GM21528 (cell line): ENCODE data around the gene APLP2.

Source experiments
- ATAC-seq: cut with Tn5 transposase; IDR thresholded peaks from one replicate; pipeline ENCODE4 v1.9.1; 2021; ENCODE audit warnings: mild to moderate bottlenecking, moderate library complexity; ENCODE audit not compliant: unreplicated experiment, low FRiP score

Gene APLP2

GRCh38 chr11:130054966-130055365 lies 14.7 kb upstream of the APLP2 start:
- ATAC-seq: no peak

- no peak for ATAC-seq
Observed at GRCh38 chr11:130055617-130056016, 14.1 kb upstream of the APLP2 start.

- ATAC-seq: no peak
Observed at GRCh38 chr11:130061017-130061416, 8.7 kb upstream of the APLP2 start.

GRCh38 chr11:130062026-130062425 lies 7.7 kb upstream of the APLP2 start:
- ATAC-seq: no peak

GRCh38 chr11:130063451-130063850 lies 6.2 kb upstream of the APLP2 start:
- no peak for ATAC-seq

GRCh38 chr11:130064596-130064995 lies 5.1 kb upstream of the APLP2 start:
- no peak for ATAC-seq

- ATAC-seq: no peak
Observed at GRCh38 chr11:130066338-130066737, 3.4 kb upstream of the APLP2 start.

GRCh38 chr11:130068546-130068985 lies 1.1 kb upstream of the APLP2 start:
- ATAC-seq: no peak

GRCh38 chr11:130068986-130069658 lies 572 bp upstream of the APLP2 start:
- peak; percentile 46 for ATAC-seq

GRCh38 chr11:130070109-130070845 lies 583 bp downstream of the APLP2 start:
- peak; percentile 36 for ATAC-seq

GRCh38 chr11:130070846-130071200 lies 1.1 kb downstream of the APLP2 start:
- no peak for ATAC-seq

GRCh38 chr11:130071211-130071712 lies 1.6 kb downstream of the APLP2 start:
- no peak for ATAC-seq

- no peak for ATAC-seq
Observed at GRCh38 chr11:130074736-130075135, 5.0 kb downstream of the APLP2 start.

GRCh38 chr11:130076778-130077481 lies 7.2 kb downstream of the APLP2 start:
- no peak for ATAC-seq

GRCh38 chr11:130077671-130078070 lies 8.0 kb downstream of the APLP2 start:
- ATAC-seq: no peak

- no peak for ATAC-seq
Observed at GRCh38 chr11:130078080-130078479, 8.4 kb downstream of the APLP2 start.

GRCh38 chr11:130085671-130086290 lies 16.1 kb downstream of the APLP2 start:
- ATAC-seq: no peak

GRCh38 chr11:130086669-130087068 lies 17.0 kb downstream of the APLP2 start:
- no peak for ATAC-seq

GRCh38 chr11:130087294-130087926 lies 17.7 kb downstream of the APLP2 start:
- peak; percentile 80 for ATAC-seq

GRCh38 chr11:130088217-130088616 lies 18.5 kb downstream of the APLP2 start:
- ATAC-seq: no peak
